Progenitor cell of endocrine pancreas (in vitro differentiated cells): Measurements from ENCODE around the gene LOX. TPM values are rescaled to one million over a fixed set of nuclear protein-coding genes. Genes with fewer than 3 reads are reported as not detected.

Experiments
- DNase-seq: peaks from one replicate; pipeline ENCODE4 v3.0.0; 2021; ENCODE audit warnings: low spot score; ENCODE audit not compliant: unreplicated experiment
- H3K27ac Mint-ChIP-seq: 2 replicates; pipeline ENCODE4 v1.8.0; 2021; ENCODE audit warnings: mild to moderate bottlenecking, moderate library complexity, mixed read lengths
- H3K27me3 Mint-ChIP-seq: 2 replicates; pipeline ENCODE4 v1.8.0; 2021; ENCODE audit warnings: mixed read lengths
- H3K36me3 Mint-ChIP-seq: 2 replicates; pipeline ENCODE4 v1.8.0; 2022; ENCODE audit warnings: mixed read lengths; ENCODE audit not compliant: insufficient read depth
- H3K4me1 Mint-ChIP-seq: 2 replicates; pipeline ENCODE4 v1.8.0; 2021; ENCODE audit warnings: low read depth, mixed read lengths
- H3K4me3 Mint-ChIP-seq: 2 replicates; pipeline ENCODE4 v1.8.0; 2021; ENCODE audit warnings: low read depth, mild to moderate bottlenecking, moderate library complexity, mixed read lengths
- H3K9me3 Mint-ChIP-seq: 2 replicates; pipeline ENCODE4 v1.8.0; 2021; ENCODE audit warnings: low read depth, mixed read lengths
- total RNA-seq: library from RNA; stranded (reverse); gene quantifications from 2 replicates; pipeline ENCODE4 v1.2.1, GENCODE V29; 2021
- TF ChIP-seq, protein P1 (sequence below): fragments of 200-600 bp; sonication (generic); IDR thresholded peaks from one replicate; pipeline ENCODE4 v1.5.0; 2021; ENCODE audit warnings: antibody characterized with exemption, mild to moderate bottlenecking; ENCODE audit not compliant: unreplicated experiment

LOX gene
- total RNA-seq, 1 donor from 2014 or later: 0.19 TPM

DNA sequence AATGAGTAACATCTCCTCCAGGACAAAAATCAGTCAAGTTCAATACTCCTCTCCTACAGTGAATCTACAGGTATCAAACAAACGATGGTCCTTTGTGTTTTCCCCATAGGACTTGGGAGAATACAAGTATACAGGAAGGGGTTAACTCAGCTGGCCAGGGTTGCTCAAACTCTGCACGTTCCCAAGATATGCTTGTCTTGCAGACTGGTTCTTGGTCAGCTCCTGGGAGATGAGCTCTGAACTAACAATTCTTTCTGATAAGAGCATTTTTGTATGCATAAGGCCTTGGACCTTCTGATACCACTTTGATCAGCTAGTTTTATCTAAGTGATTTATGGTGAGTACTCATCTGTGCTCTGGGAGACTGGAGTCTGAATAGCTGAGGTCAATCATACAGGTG is 42.1 kb downstream of the LOX start:
- DNase-seq: no peak
- H3K4me1 Mint-ChIP-seq: peaks cover 16% of the 10 kb centered on the region
- peaks cover 2% of the 10 kb centered on the region for H3K36me3 Mint-ChIP-seq
- H3K9me3 Mint-ChIP-seq: no peaks in the 10 kb centered on the region
- H3K27ac Mint-ChIP-seq: no peak overlapping the region
- no peak overlapping the region for H3K4me3 Mint-ChIP-seq
- TF ChIP-seq, protein P1, sequence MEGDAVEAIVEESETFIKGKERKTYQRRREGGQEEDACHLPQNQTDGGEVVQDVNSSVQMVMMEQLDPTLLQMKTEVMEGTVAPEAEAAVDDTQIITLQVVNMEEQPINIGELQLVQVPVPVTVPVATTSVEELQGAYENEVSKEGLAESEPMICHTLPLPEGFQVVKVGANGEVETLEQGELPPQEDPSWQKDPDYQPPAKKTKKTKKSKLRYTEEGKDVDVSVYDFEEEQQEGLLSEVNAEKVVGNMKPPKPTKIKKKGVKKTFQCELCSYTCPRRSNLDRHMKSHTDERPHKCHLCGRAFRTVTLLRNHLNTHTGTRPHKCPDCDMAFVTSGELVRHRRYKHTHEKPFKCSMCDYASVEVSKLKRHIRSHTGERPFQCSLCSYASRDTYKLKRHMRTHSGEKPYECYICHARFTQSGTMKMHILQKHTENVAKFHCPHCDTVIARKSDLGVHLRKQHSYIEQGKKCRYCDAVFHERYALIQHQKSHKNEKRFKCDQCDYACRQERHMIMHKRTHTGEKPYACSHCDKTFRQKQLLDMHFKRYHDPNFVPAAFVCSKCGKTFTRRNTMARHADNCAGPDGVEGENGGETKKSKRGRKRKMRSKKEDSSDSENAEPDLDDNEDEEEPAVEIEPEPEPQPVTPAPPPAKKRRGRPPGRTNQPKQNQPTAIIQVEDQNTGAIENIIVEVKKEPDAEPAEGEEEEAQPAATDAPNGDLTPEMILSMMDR: no peak
- H3K27me3 Mint-ChIP-seq: no peaks in the 10 kb centered on the region

DNA sequence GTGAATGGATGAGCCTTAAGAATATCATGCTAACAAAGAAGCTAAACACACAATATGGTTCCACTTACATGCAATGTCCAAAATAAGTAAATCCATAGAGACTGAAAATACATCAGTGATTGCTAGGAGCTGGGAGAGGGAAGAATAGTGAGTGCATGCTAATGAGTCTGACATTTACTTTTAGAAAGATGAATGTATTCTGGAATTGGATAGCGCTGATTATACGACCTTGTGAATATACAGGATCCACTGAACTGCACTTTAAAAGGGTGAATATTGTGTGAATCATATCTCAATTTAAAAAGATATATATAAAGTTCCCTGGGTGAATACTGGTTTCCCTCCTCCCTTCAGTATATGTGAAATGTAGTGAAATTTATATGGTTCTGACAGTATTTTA is 46.2 kb downstream of the LOX start:
- no peak overlapping the region for H3K27ac Mint-ChIP-seq
- H3K27me3 Mint-ChIP-seq: no peaks in the 10 kb centered on the region
- peaks cover 5% of the 10 kb centered on the region for H3K36me3 Mint-ChIP-seq
- no peaks in the 10 kb centered on the region for H3K9me3 Mint-ChIP-seq
- TF ChIP-seq, protein P1: no peak
- no peak overlapping the region for H3K4me3 Mint-ChIP-seq
- H3K4me1 Mint-ChIP-seq: peaks cover 16% of the 10 kb centered on the region
- no peak for DNase-seq

DNA sequence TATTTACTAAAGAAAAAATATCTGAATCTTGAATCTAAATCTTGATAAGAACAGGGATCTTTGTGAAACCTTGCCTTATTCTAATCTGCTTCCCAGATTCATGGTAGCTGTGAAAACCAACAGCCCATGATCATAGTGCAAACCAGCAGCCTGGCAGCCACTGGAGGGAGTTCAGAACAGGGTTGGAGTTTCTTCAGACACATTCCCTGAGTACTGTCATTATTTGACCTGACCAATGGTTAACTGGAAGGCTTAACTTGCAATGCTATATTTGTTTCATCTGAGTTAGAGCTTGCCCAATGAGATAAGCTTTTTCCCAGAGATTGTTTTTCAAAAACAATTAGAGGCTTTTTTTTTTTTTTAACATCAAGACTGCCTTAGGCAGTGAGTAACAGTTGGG is 47.8 kb downstream of the LOX start:
- TF ChIP-seq, protein P1: no peak
- peaks cover 12% of the 10 kb centered on the region for H3K4me1 Mint-ChIP-seq
- DNase-seq: no peak
- H3K4me3 Mint-ChIP-seq: no peak overlapping the region
- H3K27ac Mint-ChIP-seq: no peak overlapping the region
- H3K36me3 Mint-ChIP-seq: peaks cover 8% of the 10 kb centered on the region
- H3K27me3 Mint-ChIP-seq: no peaks in the 10 kb centered on the region
- no peaks in the 10 kb centered on the region for H3K9me3 Mint-ChIP-seq

DNA sequence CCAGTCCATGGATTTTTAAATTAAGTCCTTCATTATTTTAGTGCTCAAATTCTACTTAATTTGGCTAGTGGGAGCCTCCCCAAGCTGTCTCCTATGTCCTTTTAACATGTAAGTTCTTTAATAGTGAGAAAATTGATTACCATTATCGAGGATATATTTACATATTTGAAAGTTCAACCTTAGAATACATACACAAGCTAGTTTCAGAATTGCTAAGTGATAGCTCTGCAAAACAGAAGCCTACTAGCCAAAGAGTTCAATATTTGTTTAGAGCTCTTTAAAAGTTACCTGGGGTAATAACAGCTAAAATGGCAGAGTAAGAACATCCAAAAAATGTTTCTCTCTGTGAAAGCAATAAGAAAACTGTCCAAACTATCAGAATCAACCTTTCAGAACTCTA is 48.2 kb downstream of the LOX start:
- peaks cover 8% of the 10 kb centered on the region for H3K36me3 Mint-ChIP-seq
- H3K4me3 Mint-ChIP-seq: no peak overlapping the region
- no peaks in the 10 kb centered on the region for H3K9me3 Mint-ChIP-seq
- DNase-seq: no peak
- H3K27me3 Mint-ChIP-seq: no peaks in the 10 kb centered on the region
- no peak overlapping the region for H3K27ac Mint-ChIP-seq
- TF ChIP-seq, protein P1: no peak
- peaks cover 12% of the 10 kb centered on the region for H3K4me1 Mint-ChIP-seq

DNA sequence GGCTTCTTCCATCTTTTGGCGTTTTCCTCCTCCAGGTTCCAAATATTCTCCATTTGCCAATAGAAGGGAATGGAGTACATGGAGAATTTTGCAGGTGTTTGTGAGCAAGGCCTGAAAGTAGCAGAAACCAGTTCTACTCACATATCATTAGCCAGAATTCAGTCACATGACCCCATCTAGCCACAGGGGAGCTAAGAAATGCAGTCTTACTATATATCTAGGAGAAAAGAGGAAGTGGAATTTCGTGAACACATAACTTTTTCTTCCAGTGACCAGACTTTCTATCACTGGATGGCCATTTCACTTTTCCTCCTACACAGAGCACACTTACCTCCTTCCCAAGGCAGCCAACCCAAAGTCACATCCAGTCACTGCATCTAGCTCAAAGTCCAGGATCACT is 55.1 kb downstream of the LOX start:
- TF ChIP-seq, protein P1: no peak
- H3K9me3 Mint-ChIP-seq: no peaks in the 10 kb centered on the region
- H3K4me1 Mint-ChIP-seq: no peaks in the 10 kb centered on the region
- peaks cover 18% of the 10 kb centered on the region for H3K36me3 Mint-ChIP-seq
- H3K27ac Mint-ChIP-seq: no peak overlapping the region
- no peak for DNase-seq
- no peaks in the 10 kb centered on the region for H3K27me3 Mint-ChIP-seq
- H3K4me3 Mint-ChIP-seq: no peak overlapping the region
